Endothelial cell of umbilical vein (primary cell): ENCODE measurements around the gene SNX4. TPM values are rescaled to one million over a fixed set of nuclear protein-coding genes. Genes with fewer than 3 reads are reported as not detected.

Source experiments
- BruUV-seq: library from RNA; stranded (reverse); fragments of 400-500 nt; replicated peaks from 2 replicates; lab custom pipeline; 2021; lab: Mats Ljungman, UMichigan
- CTCF ChIA-PET: fragments of 300-600, 350-600 bp; sonication (Branson Sonifier 250); formaldehyde crosslinking; loops from one replicate; lab custom pipeline; 2021; ENCODE audit warnings: antibody characterized with exemption, inconsistent platforms; lab: Charles Lee
- POLR2A ChIA-PET: fragments of 300-600, 350-600 bp; sonication (Branson Sonifier 250); formaldehyde crosslinking; loops from one replicate; lab custom pipeline; 2021; ENCODE audit warnings: antibody characterized with exemption, inconsistent platforms; lab: Charles Lee
- DNase-seq: peaks from one replicate; pipeline ENCODE4 v3.0.0-alpha.2; 2011; ENCODE audit warnings: low read depth, low spot score
- FAIRE-seq: peaks from 2 replicates; lab custom pipeline; 2011; peaks lifted over from hg19 to GRCh38; lab: Jason Lieb, UNC
- H2AFZ ChIP-seq: 2 replicates; pipeline ENCODE4 v1.6.0; 2012; ENCODE audit warnings: low read depth, low read length, control low read depth, inconsistent platforms
- H3K27ac ChIP-seq: 2 replicates; pipeline ENCODE4 v1.5.1; 2011; ENCODE audit warnings: low read depth, mild to moderate bottlenecking, control low read depth, low read length, moderate library complexity; ENCODE audit not compliant: insufficient read depth
- H3K27me3 ChIP-seq, 2 experiments: 2 replicates each; pipeline versions ENCODE4 v1.6.0 to v1.6.1; 2011; ENCODE audit warnings: low read length in 2 of 2, mixed read lengths in 1 of 2; ENCODE audit not compliant: control insufficient read depth in 2 of 2, insufficient read depth in 2 of 2
- H3K36me3 ChIP-seq, 2 experiments: 2 replicates in 1 of 2; 3 replicates in 1 of 2; pipeline ENCODE4 v1.5.1; 2011; ENCODE audit warnings: low read length in 2 of 2, mild to moderate bottlenecking in 1 of 2, moderate library complexity in 1 of 2; ENCODE audit not compliant: control insufficient read depth in 2 of 2, insufficient read depth in 2 of 2; ENCODE audit errors: extremely low read depth in 1 of 2
- H3K4me1 ChIP-seq: 3 replicates; pipeline ENCODE4 v1.5.1; 2011; ENCODE audit warnings: mild to moderate bottlenecking, low read length; ENCODE audit not compliant: control insufficient read depth, insufficient read depth; ENCODE audit errors: extremely low read depth
- H3K4me2 ChIP-seq: 2 replicates; pipeline ENCODE4 v1.6.1; 2011; ENCODE audit warnings: low read length, control low read depth, mixed read lengths; ENCODE audit not compliant: insufficient read depth
- H3K4me3 ChIP-seq, 3 experiments: fragments of 200-600 bp in 1 of 3; sonication (generic), shearing (Covaris generic) in 1 of 3; replicated peaks in 1 of 3; 2 replicates each; pipeline ENCODE4 v1.5.1; 2011 to 2016; ENCODE audit warnings: control low read depth in 3 of 3, low read length in 3 of 3, mild to moderate bottlenecking in 2 of 3, inconsistent platforms in 1 of 3, low read depth in 1 of 3, moderate library complexity in 1 of 3; ENCODE audit not compliant: insufficient read depth in 1 of 3
- H3K79me2 ChIP-seq: 2 replicates; pipeline ENCODE4 v1.6.0; 2012; ENCODE audit warnings: low read length, inconsistent platforms; ENCODE audit not compliant: control insufficient read depth, insufficient read depth
- H3K9ac ChIP-seq: replicated peaks from 2 replicates; pipeline ENCODE3; 2011; ENCODE audit warnings: low read length, control low read depth; ENCODE audit not compliant: insufficient read depth; ENCODE audit errors: extremely low read depth
- H3K9me1 ChIP-seq: replicated peaks from 3 replicates; pipeline ENCODE4 v1.6.0; 2011; ENCODE audit warnings: mild to moderate bottlenecking, low read length; ENCODE audit not compliant: control insufficient read depth, insufficient read depth; ENCODE audit errors: extremely low read depth
- H3K9me3 ChIP-seq: replicated peaks from 2 replicates; pipeline ENCODE4 v1.5.1; 2012; ENCODE audit warnings: low read length, inconsistent platforms; ENCODE audit not compliant: control insufficient read depth, insufficient read depth
- H4K20me1 ChIP-seq: replicated peaks from 2 replicates; pipeline ENCODE3; 2011; ENCODE audit warnings: mild to moderate bottlenecking, low read length; ENCODE audit not compliant: control insufficient read depth, insufficient read depth; ENCODE audit errors: extremely low read depth
- EZH2 ChIP-seq: IDR thresholded peaks from 2 replicates; pipeline ENCODE4 v1.6.1; 2012; ENCODE audit warnings: borderline replicate concordance, low read depth, mild to moderate bottlenecking, moderate library complexity, low read length, inconsistent platforms; ENCODE audit not compliant: severe bottlenecking
- FOS ChIP-seq: IDR thresholded peaks from 2 replicates; pipeline ENCODE4 v1.6.1; 2011; ENCODE audit warnings: mild to moderate bottlenecking, low read length, moderate library complexity, borderline replicate concordance; ENCODE audit not compliant: insufficient read depth
- MYC ChIP-seq: IDR thresholded peaks from one replicate; pipeline ENCODE4 v1.6.1; 2011; ENCODE audit warnings: mild to moderate bottlenecking, low read depth, low read length
- POLR2A ChIP-seq: IDR thresholded peaks from 2 replicates; pipeline ENCODE4 v1.6.1; 2012; ENCODE audit warnings: low read depth, mild to moderate bottlenecking, control low read depth, low read length
- POLR2AphosphoS5 ChIP-seq: IDR thresholded peaks from 2 replicates; pipeline ENCODE4 v1.6.1; 2012; ENCODE audit warnings: low read depth, mild to moderate bottlenecking, control low read depth, low read length, moderate library complexity; ENCODE audit not compliant: insufficient read depth
- dilution Hi-C: fragments of 300-500 bp; cut with MboI; formaldehyde crosslinking; loops from one replicate; pipeline ENCODE4 v1.15.0; 2019; ENCODE audit warnings: low sequenced_read_pairs; ENCODE audit not compliant: extremely low pct_ligation_motif_present
- intact Hi-C: fragments of 100-400 bp; cut with micrococcal nuclease; formaldehyde crosslinking; loops from one replicate; pipeline ENCODE4 v1.10.0; 2022
- polyA plus RNA-seq, 4 experiments: library from polyadenylated mRNA; depleted of rRNA in 3 of 4; stranded (reverse) in 3 of 4; unstranded in 1 of 4; fragments of >200 nt; gene quantifications; 2 replicates each; pipeline versions ENCODE4 v1.2.1 to v1.2.3, GENCODE V29; 2011 to 2012; ENCODE audit warnings: missing spikeins in 1 of 4
- total RNA-seq: library from RNA; stranded (reverse); gene quantifications from 2 replicates; pipeline ENCODE4 v1.2.3, GENCODE V29; 2021
- TF ChIP-seq, protein P1 (sequence below), 2 donors: IDR thresholded peaks; 1 replicate in 1 of 2; 2 replicates in 1 of 2; pipeline ENCODE4 v1.5.1; 2011; ENCODE audit warnings: low read length in 2 of 2, mild to moderate bottlenecking in 2 of 2, moderate library complexity in 2 of 2, control low read depth in 1 of 2, inconsistent platforms in 1 of 2, low read depth in 1 of 2; ENCODE audit not compliant: insufficient read depth in 1 of 2; ENCODE audit errors: extremely low read depth in 1 of 2
- TF ChIP-seq, protein P2 (sequence below): IDR thresholded peaks from 2 replicates; pipeline ENCODE4 v1.6.1; 2011; ENCODE audit not compliant: insufficient read depth, insufficient read length

Gene SNX4
- total and polyA plus RNA-seq, 2 donors (not counting 3 experiments of a cell fraction or from before 2014, with no cell fraction given), result 7.5 to 39.2 TPM

DNA sequence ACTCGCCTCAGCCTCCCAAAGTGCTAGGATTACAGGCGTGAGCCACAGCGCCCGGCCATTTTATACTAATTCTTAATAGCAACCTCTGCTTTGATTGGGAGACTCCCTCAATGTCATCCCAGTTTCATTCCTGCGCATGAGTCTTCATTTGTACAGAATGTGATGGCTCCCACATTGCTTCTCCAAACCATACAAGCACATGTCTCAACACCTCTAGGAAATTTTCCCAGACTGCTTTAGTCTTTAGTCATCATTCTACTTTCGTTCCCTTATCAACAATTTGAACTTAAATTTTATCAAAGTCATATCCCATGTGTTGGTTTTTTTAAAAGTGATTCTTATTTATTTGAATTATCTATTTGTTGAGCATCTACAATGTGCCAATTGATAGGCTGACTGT, 58.1 kb downstream of the SNX4 start:
- H3K4me2 ChIP-seq, result no peak overlapping the region
- no peak overlapping the region for H3K27ac ChIP-seq
- no peak overlapping the region for H3K4me3 ChIP-seq
- no peak overlapping the region for H3K9ac ChIP-seq
- dilution Hi-C loops (no loop called here), intact Hi-C loops (no loop called here)
- no peaks in the 10 kb centered on the region for H3K9me3 ChIP-seq
- no peak for TF ChIP-seq MYC
- TF ChIP-seq, protein P1, sequence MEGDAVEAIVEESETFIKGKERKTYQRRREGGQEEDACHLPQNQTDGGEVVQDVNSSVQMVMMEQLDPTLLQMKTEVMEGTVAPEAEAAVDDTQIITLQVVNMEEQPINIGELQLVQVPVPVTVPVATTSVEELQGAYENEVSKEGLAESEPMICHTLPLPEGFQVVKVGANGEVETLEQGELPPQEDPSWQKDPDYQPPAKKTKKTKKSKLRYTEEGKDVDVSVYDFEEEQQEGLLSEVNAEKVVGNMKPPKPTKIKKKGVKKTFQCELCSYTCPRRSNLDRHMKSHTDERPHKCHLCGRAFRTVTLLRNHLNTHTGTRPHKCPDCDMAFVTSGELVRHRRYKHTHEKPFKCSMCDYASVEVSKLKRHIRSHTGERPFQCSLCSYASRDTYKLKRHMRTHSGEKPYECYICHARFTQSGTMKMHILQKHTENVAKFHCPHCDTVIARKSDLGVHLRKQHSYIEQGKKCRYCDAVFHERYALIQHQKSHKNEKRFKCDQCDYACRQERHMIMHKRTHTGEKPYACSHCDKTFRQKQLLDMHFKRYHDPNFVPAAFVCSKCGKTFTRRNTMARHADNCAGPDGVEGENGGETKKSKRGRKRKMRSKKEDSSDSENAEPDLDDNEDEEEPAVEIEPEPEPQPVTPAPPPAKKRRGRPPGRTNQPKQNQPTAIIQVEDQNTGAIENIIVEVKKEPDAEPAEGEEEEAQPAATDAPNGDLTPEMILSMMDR (IDR thresholded peaks at IDR 0.05; ENCODE audit: extremely low read depth in 1 of 2, insufficient read depth in 1 of 2, low read depth in 1 of 2, low read length in 2 of 2), result no peak
- no peak for TF ChIP-seq FOS
- DNase-seq (no peak), FAIRE-seq (no peak)
- no peaks in the 10 kb centered on the region for H3K9me1 ChIP-seq
- no TSS peak for BruUV-seq
- H3K27me3 ChIP-seq, result no peaks in the 10 kb centered on the region
- POLR2A ChIA-PET, result no interaction called here
- peaks cover 0 to 7% of the 10 kb centered on the region in 2 experiments for H3K36me3 ChIP-seq
- H4K20me1 ChIP-seq, result no peaks in the 10 kb centered on the region
- no peaks in the 10 kb centered on the region for H3K79me2 ChIP-seq
- CTCF ChIA-PET, result interaction anchor here (0.8 kb wide), 1 partner anchor 15 kb away, joined by 3 read pairs; no protein-coding TSS in a partner anchor
- H2AFZ ChIP-seq, result no peak overlapping the region
- no peaks in the 10 kb centered on the region for H3K4me1 ChIP-seq

DNA sequence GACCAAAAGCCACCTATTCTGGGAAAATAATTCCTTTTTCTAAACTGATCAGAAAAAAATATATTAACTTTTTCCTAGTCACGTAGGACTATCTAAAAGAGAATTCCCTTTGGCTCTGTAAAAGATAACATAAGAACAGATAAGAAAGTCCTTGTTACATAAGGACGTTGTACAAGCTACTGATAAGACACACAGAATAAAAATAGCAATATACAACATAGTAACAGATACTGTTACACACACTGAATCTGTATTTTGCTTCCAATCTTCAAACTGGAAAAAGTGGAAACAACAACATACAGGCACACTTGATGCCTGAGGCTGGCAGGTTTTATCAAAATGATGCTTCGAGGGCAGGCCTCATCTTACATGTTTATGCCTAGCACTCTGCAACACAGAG, 59.8 kb downstream of the SNX4 start:
- no peaks in the 10 kb centered on the region for H3K79me2 ChIP-seq
- DNase-seq, result no peak
- H3K4me1 ChIP-seq, result no peaks in the 10 kb centered on the region
- no peaks in the 10 kb centered on the region for H3K27me3 ChIP-seq
- dilution Hi-C loops (no loop called here), intact Hi-C loops (no loop called here)
- no peak overlapping the region for H3K4me3 ChIP-seq
- no peak overlapping the region for H3K9ac ChIP-seq
- H3K4me2 ChIP-seq, result no peak overlapping the region
- no peaks in the 10 kb centered on the region for H4K20me1 ChIP-seq
- peaks cover 0 to 10% of the 10 kb centered on the region in 2 experiments for H3K36me3 ChIP-seq
- no peak for FAIRE-seq
- H3K27ac ChIP-seq, result no peak overlapping the region
- H2AFZ ChIP-seq, result no peak overlapping the region
- BruUV-seq, result no TSS peak
- POLR2A ChIA-PET, result no interaction called here
- CTCF ChIA-PET, result interaction anchor here (1.7 kb wide), 1 partner anchor 10 kb away, joined by 5 read pairs; no protein-coding TSS in a partner anchor
- TF ChIP-seq POLR2A, result no peak
- TF ChIP-seq FOS, result no peak
- TF ChIP-seq, protein P1 (IDR thresholded peaks at IDR 0.05; ENCODE audit: extremely low read depth in 1 of 2, insufficient read depth in 1 of 2, low read depth in 1 of 2, low read length in 2 of 2), result no peak
- TF ChIP-seq EZH2, result no peak
- TF ChIP-seq POLR2AphosphoS5, result no peak
- TF ChIP-seq, protein P2, sequence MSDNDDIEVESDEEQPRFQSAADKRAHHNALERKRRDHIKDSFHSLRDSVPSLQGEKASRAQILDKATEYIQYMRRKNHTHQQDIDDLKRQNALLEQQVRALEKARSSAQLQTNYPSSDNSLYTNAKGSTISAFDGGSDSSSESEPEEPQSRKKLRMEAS, result no peak
- no peaks in the 10 kb centered on the region for H3K9me1 ChIP-seq
- no peaks in the 10 kb centered on the region for H3K9me3 ChIP-seq
